Fibroblast of lung (primary cell): ENCODE data around the gene MAGED2.

Source experiments
- CTCF ChIP-seq, 2 donors: IDR thresholded peaks in 1 of 2; conservative IDR thresholded peaks in 1 of 2; 1 replicate in 1 of 2; 2 replicates in 1 of 2; pipeline ENCODE4 v1.5.1; 2011 to 2012; ENCODE audit warnings: low read length in 2 of 2, control low read depth in 1 of 2, inconsistent platforms in 1 of 2, low read depth in 1 of 2, mild to moderate bottlenecking in 1 of 2
- EZH2 ChIP-seq: IDR thresholded peaks from 2 replicates; pipeline ENCODE4 v1.5.1; 2012; ENCODE audit warnings: low read length, control low read depth, mild to moderate bottlenecking; ENCODE audit errors: missing control alignments

DNA sequence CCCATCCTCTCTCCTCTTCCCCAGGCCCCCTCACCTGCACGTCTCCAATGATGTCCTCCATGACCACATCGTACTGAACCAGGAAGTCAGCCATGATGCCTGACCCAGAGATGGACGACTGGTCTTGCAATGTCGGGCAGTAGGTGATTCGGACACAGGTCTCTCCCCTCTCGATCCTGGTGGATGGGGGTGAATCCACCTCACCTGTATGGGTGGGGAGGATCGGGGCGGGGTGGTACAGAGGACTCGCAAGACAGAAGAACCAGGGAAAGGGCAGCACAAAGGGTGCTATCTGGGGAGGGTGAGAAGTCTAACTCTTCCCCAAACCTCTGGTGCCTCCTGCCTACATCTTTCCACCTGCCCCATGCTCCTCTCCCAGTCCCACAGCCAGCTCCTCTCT lies 19.1 kb upstream of the MAGED2 start:
- no peak for TF ChIP-seq CTCF (conservative IDR thresholded peaks at IDR 0.05 in 1 of 2, IDR thresholded peaks at IDR 0.05 in 1 of 2; ENCODE audit: low read depth in 1 of 2, low read length in 2 of 2)
- no peak for TF ChIP-seq EZH2
